ENCODE data around the gene CDHR3. TPM values are rescaled to one million over a fixed set of nuclear protein-coding genes. Genes with fewer than 3 reads are reported as not detected.

CDHR3 gene
- polyA plus RNA-seq, 3 donors, result 0.16 TPM; not detected in 2

GRCh38 chr7:106050002-106050745 lies 87.1 kb downstream of the CDHR3 start:
- H3K36me3 ChIP-seq (replicated peaks in 1 of 2; ENCODE audit: control insufficient read depth in 1 of 2, insufficient read depth in 2 of 2, low read length in 2 of 2), result no peaks in the 10 kb centered on the region
- Mint-ChIP-seq H3K36me3 (no peaks in the 10 kb centered on the region), H3K9me3 (no peaks in the 10 kb centered on the region), H3K4me3 (no peak overlapping the region), H3K27ac (no peak overlapping the region), H3K27me3 (ENCODE audit: low read depth in 3 of 3) (peaks cover 18 to 54% (median 42%) of the 10 kb centered on the region in 3 donors), H3K4me1 (peaks cover 5% of the 10 kb centered on the region)
- 92% methylated on average over 7 of the region's 13 CpGs for WGBS (ENCODE audit: insufficient coverage)
- H3K4me3 ChIP-seq (replicated peaks in 1 of 3; ENCODE audit: low read depth in 2 of 3, low read length in 3 of 3), result no peak overlapping the region
- no peak for TF ChIP-seq CTCF (IDR thresholded peaks at IDR 0.05)
- no peaks in the 10 kb centered on the region for H3K79me2 ChIP-seq (ENCODE audit: insufficient read depth, low read length)
- H3K9ac ChIP-seq (ENCODE audit: insufficient read depth, low read length, poor library complexity, severe bottlenecking), result no peak overlapping the region
- no peaks in the 10 kb centered on the region for H3K9me3 ChIP-seq (replicated peaks in 1 of 2; ENCODE audit: control insufficient read depth in 1 of 2, insufficient read depth in 1 of 2, low read length in 2 of 2)
- peaks cover 2 to 45% of the 10 kb centered on the region in 2 donors for H3K27me3 ChIP-seq (ENCODE audit: control insufficient read depth in 2 of 2, insufficient read depth in 2 of 2, low read length in 2 of 2)
- no peak overlapping the region for H3K27ac ChIP-seq (ENCODE audit: low read depth in 1 of 2, low read length in 2 of 2)
- no peaks in the 10 kb centered on the region for H4K20me1 ChIP-seq (ENCODE audit: insufficient read depth, low read length)
- no peak overlapping the region for H3K4me2 ChIP-seq (replicated peaks; ENCODE audit: extremely low read depth, low read length, poor library complexity, severe bottlenecking)
- intact Hi-C loops (cut with micrococcal nuclease), result no loop called here
- no peaks in the 10 kb centered on the region for H3K4me1 ChIP-seq (ENCODE audit: control insufficient read depth in 1 of 2, insufficient read depth in 2 of 2, low read length in 2 of 2)
- DNase-seq, result no peak
- no peak overlapping the region for H2AFZ ChIP-seq (ENCODE audit: insufficient read depth, low read depth, low read length, poor library complexity, severe bottlenecking)

DNA sequence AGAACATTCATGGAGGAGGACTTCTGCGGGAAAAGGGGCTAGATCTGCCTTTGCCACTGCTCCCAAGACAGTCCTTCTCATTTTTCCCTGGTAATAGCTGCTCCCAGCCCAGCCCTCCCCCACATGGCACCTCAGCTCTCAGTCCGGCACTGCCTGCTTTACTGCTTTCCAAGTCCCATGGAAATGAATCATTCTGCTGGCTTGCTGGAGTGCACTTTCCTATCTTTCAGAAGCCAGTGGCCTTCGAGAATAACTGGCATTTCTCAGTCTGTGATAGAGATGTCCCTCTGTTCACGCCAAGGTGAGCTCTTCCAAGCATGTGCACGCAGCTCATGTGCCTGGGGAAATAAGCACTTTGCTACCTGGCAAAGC lies 87.7 kb downstream of the CDHR3 start:
- H3K27me3 ChIP-seq (ENCODE audit: control insufficient read depth in 2 of 2, insufficient read depth in 2 of 2, low read length in 2 of 2), result peaks cover 2 to 47% of the 10 kb centered on the region in 2 donors
- no peak overlapping the region for H2AFZ ChIP-seq (ENCODE audit: insufficient read depth, low read depth, low read length, poor library complexity, severe bottlenecking)
- no peak overlapping the region for H3K4me3 ChIP-seq (replicated peaks in 1 of 3; ENCODE audit: low read depth in 2 of 3, low read length in 3 of 3)
- H3K4me2 ChIP-seq (replicated peaks; ENCODE audit: extremely low read depth, low read length, poor library complexity, severe bottlenecking), result no peak overlapping the region
- no peaks in the 10 kb centered on the region for H3K4me1 ChIP-seq (ENCODE audit: control insufficient read depth in 1 of 2, insufficient read depth in 2 of 2, low read length in 2 of 2)
- H3K4me1 Mint-ChIP-seq, result peaks cover 5% of the 10 kb centered on the region
- 96% methylated on average over 4 of the region's 5 CpGs for WGBS (ENCODE audit: insufficient coverage)
- H3K79me2 ChIP-seq (ENCODE audit: insufficient read depth, low read length), result no peaks in the 10 kb centered on the region
- no peaks in the 10 kb centered on the region for H3K36me3 ChIP-seq (replicated peaks in 1 of 2; ENCODE audit: control insufficient read depth in 1 of 2, insufficient read depth in 2 of 2, low read length in 2 of 2)
- H3K27me3 Mint-ChIP-seq (ENCODE audit: low read depth in 3 of 3), result peaks cover 23 to 56% (median 47%) of the 10 kb centered on the region in 3 donors
- no peak overlapping the region for H3K27ac Mint-ChIP-seq
- DNase-seq, result no peak
- no peaks in the 10 kb centered on the region for H4K20me1 ChIP-seq (ENCODE audit: insufficient read depth, low read length)
- no peak overlapping the region for H3K4me3 Mint-ChIP-seq
- H3K36me3 Mint-ChIP-seq, result no peaks in the 10 kb centered on the region
- no peaks in the 10 kb centered on the region for H3K9me3 ChIP-seq (replicated peaks in 1 of 2; ENCODE audit: control insufficient read depth in 1 of 2, insufficient read depth in 1 of 2, low read length in 2 of 2)
- no peak overlapping the region for H3K27ac ChIP-seq (ENCODE audit: low read depth in 1 of 2, low read length in 2 of 2)
- no peaks in the 10 kb centered on the region for H3K9me3 Mint-ChIP-seq
- H3K9ac ChIP-seq (ENCODE audit: insufficient read depth, low read length, poor library complexity, severe bottlenecking), result no peak overlapping the region
- no peak for TF ChIP-seq CTCF (IDR thresholded peaks at IDR 0.05)
- intact Hi-C loops (cut with micrococcal nuclease), result no loop called here

Measured in CD14-positive monocyte (primary cell).